Vagina (tissue), 2 donors: ENCODE data around the gene PRG3. TPM values are rescaled to one million over a fixed set of nuclear protein-coding genes. Genes with fewer than 3 reads are reported as not detected.
A peak's percentile ranks its signal among the peaks of the same experiment; 100 is the strongest.

ENCODE experiments used
- DNase-seq, 2 donors: peaks; one replicate each; pipeline ENCODE4 v3.0.0-alpha.2; 2017; ENCODE audit errors: extremely low spot score in 2 of 2
- H3K27ac ChIP-seq: fragments of 200-600 bp; sonication (generic); one replicate; pipeline ENCODE4 v1.5.1; 2019
- H3K27me3 ChIP-seq: fragments of 200-600 bp; sonication (generic); one replicate; pipeline ENCODE4 v1.5.1; 2019
- H3K36me3 ChIP-seq, 2 donors: fragments of 200-600 bp; sonication (generic); one replicate each; pipeline ENCODE4 v1.5.1; 2017 to 2019
- H3K4me1 ChIP-seq: fragments of 200-600 bp; sonication (generic); one replicate; pipeline ENCODE4 v1.5.1; 2019
- H3K4me3 ChIP-seq, 2 donors: fragments of 200-600 bp; sonication (generic); 1 replicate in 1 of 2; 2 replicates in 1 of 2; pipeline ENCODE4 v1.5.1; 2016 to 2019
- H3K9me3 ChIP-seq: fragments of 200-600 bp; sonication (generic); one replicate; pipeline ENCODE4 v1.5.1; 2019
- CTCF ChIP-seq, 3 experiments: fragments of 450-650 bp in 2 of 3; fragments of 200-600 bp in 1 of 3; sonication (generic) in 1 of 3; IDR thresholded peaks; one replicate each; pipeline ENCODE4 v1.5.1; 2017 to 2019; ENCODE audit warnings: antibody characterized with exemption in 3 of 3, mild to moderate bottlenecking in 2 of 3, moderate library complexity in 2 of 3
- POLR2A ChIP-seq, 2 donors: fragments of 450-650 bp; IDR thresholded peaks; one replicate each; pipeline ENCODE4 v1.6.1; 2017; ENCODE audit warnings: antibody characterized with exemption in 2 of 2, mild to moderate bottlenecking in 2 of 2, moderate library complexity in 2 of 2
- POLR2AphosphoS5 ChIP-seq, 2 donors: sonication (generic); formaldehyde crosslinking; IDR thresholded peaks; one replicate each; pipeline ENCODE4 v1.9.0; 2017; ENCODE audit warnings: antibody characterized with exemption in 2 of 2, mild to moderate bottlenecking in 2 of 2, low read depth in 1 of 2; ENCODE audit not compliant: insufficient read depth in 1 of 2
- intact Hi-C: fragments of 100-400 bp; cut with DNase I; formaldehyde crosslinking; loops from one replicate; pipeline ENCODE4 v1.15.1; 2023
- total RNA-seq: library from RNA; depleted of rRNA; stranded (reverse); fragments of >200 nt; gene quantifications from one replicate; pipeline ENCODE4 v1.2.3, GENCODE V29; 2016

The PRG3 gene
- total RNA-seq, 1 donor from 2014 or later = not detected

- Histone ChIP-seq H3K27me3 (no peaks in the 10 kb centered on the region), H3K36me3 (no peaks in the 10 kb centered on the region), H3K4me1 (peaks cover 55% of the 10 kb centered on the region), H3K4me3 (peak overlapping the region; percentile 57 to 70), H3K9me3 (no peaks in the 10 kb centered on the region), H3K27ac (peak overlapping the region; percentile 99)
- TF ChIP-seq POLR2AphosphoS5 (IDR thresholded peaks at IDR 0.05; ENCODE audit: insufficient read depth in 1 of 2, low read depth in 1 of 2) = no peak
- TF ChIP-seq POLR2A (IDR thresholded peaks at IDR 0.05) = no peak
- no peak for TF ChIP-seq CTCF (IDR thresholded peaks at IDR 0.05)
- intact Hi-C loops = no loop called here
- no peak for DNase-seq
These were observed 45.5 kb upstream of the PRG3 start for GRCh38 chr11:57426439-57426928.

- DNase-seq = peak in 1 of 2 donors; percentile 93
- Histone ChIP-seq H3K9me3 (no peaks in the 10 kb centered on the region), H3K27ac (peak overlapping the region; percentile 99), H3K4me1 (peaks cover 55% of the 10 kb centered on the region), H3K4me3 (peak overlapping the region; percentile 57 to 70), H3K27me3 (no peaks in the 10 kb centered on the region), H3K36me3 (peaks cover 0 to 5% of the 10 kb centered on the region in 2 donors)
- TF ChIP-seq POLR2AphosphoS5 (IDR thresholded peaks at IDR 0.05; ENCODE audit: insufficient read depth in 1 of 2, low read depth in 1 of 2) (peak; percentile 19 to 50), CTCF (IDR thresholded peaks at IDR 0.05) (no peak)
- intact Hi-C loops = no loop called here
These were observed 44.9 kb upstream of the PRG3 start for GRCh38 chr11:57425565-57426438.

GRCh38 chr11:57424792-57425564, 44.0 kb upstream of the PRG3 start:
- H3K4me1 ChIP-seq = peaks cover 55% of the 10 kb centered on the region
- intact Hi-C loops = no loop called here
- peak in 1 of 2 donors; percentile 97 for DNase-seq

GRCh38 chr11:57424137-57424791, 43.3 kb upstream of the PRG3 start:
- Histone ChIP-seq H3K4me3 (peak overlapping the region; percentile 57 to 70), H3K36me3 (peaks cover 0 to 10% of the 10 kb centered on the region in 2 donors), H3K4me1 (peaks cover 55% of the 10 kb centered on the region), H3K27ac (peak overlapping the region; percentile 99), H3K27me3 (no peaks in the 10 kb centered on the region), H3K9me3 (no peaks in the 10 kb centered on the region)
- intact Hi-C loops = no loop called here
- no peak for TF ChIP-seq CTCF (IDR thresholded peaks at IDR 0.05)
- TF ChIP-seq POLR2AphosphoS5 (IDR thresholded peaks at IDR 0.05; ENCODE audit: insufficient read depth in 1 of 2, low read depth in 1 of 2) = no peak
- TF ChIP-seq POLR2A (IDR thresholded peaks at IDR 0.05) = no peak
- no peak for DNase-seq

More at GRCh38 chr11:57424792-57425564, 44.0 kb upstream of the PRG3 start:
- H3K4me3 ChIP-seq = peak overlapping the region; percentile 57 to 70
- no peak for TF ChIP-seq POLR2A (IDR thresholded peaks at IDR 0.05)
- TF ChIP-seq POLR2AphosphoS5 (IDR thresholded peaks at IDR 0.05; ENCODE audit: insufficient read depth in 1 of 2, low read depth in 1 of 2) = peak; percentile 74 to 75
- H3K27ac ChIP-seq = peak overlapping the region; percentile 99
- H3K9me3 ChIP-seq = no peaks in the 10 kb centered on the region
- H3K36me3 ChIP-seq = peaks cover 0 to 10% of the 10 kb centered on the region in 2 donors
- H3K27me3 ChIP-seq = no peaks in the 10 kb centered on the region

- H3K9me3 ChIP-seq = no peaks in the 10 kb centered on the region
- no peak for DNase-seq
- H3K36me3 ChIP-seq = peaks cover 0 to 23% of the 10 kb centered on the region in 2 donors
- H3K27me3 ChIP-seq = no peaks in the 10 kb centered on the region
- no peak overlapping the region for H3K27ac ChIP-seq
- intact Hi-C loops = no loop called here
- H3K4me1 ChIP-seq = peaks cover 46% of the 10 kb centered on the region
- no peak overlapping the region for H3K4me3 ChIP-seq
- TF ChIP-seq POLR2A (IDR thresholded peaks at IDR 0.05) (no peak), CTCF (IDR thresholded peaks at IDR 0.05) (no peak), POLR2AphosphoS5 (IDR thresholded peaks at IDR 0.05; ENCODE audit: insufficient read depth in 1 of 2, low read depth in 1 of 2) (no peak)
These were observed 41.7 kb upstream of the PRG3 start for GRCh38 chr11:57422669-57423068.
